ENCODE data around the gene HECW1. TPM values are rescaled to one million over a fixed set of nuclear protein-coding genes. Genes with fewer than 3 reads are reported as not detected.

The HECW1 gene
- total and polyA plus RNA-seq, 11 donors = 0.23 TPM; not detected in 10

DNA sequence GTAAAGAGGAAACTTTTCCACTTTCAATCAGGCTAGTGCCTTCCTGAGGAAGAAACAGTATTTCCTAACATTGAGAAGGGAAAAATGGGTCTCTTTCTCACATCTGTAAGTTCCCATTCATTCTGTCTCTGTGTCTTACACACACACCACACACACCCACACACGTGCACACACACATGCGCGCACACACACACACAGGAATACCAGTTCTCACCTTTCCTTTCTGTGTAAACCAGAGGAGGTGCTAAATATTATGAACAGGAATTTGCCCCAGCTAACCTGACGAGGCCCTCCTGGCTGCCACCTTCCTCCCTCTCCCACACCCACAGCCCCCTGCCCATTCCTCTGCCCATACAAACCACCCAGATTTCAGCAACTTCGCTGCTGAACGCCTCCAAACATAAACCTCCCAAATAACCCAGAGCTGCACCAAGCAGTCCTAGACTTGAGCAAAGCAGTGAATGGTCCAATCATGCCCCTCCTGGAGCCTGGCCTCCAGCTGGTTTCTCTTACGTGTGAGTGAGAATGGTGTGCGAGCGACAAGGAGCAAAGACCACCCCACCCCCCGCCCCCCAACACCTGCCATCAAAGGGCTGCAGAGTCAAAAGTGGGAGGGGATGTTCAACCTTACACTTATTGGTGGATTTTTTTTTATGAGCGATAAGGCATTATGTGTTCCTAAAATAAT, 190.5 kb downstream of the HECW1 start:
- TF ChIP-seq, protein P1, sequence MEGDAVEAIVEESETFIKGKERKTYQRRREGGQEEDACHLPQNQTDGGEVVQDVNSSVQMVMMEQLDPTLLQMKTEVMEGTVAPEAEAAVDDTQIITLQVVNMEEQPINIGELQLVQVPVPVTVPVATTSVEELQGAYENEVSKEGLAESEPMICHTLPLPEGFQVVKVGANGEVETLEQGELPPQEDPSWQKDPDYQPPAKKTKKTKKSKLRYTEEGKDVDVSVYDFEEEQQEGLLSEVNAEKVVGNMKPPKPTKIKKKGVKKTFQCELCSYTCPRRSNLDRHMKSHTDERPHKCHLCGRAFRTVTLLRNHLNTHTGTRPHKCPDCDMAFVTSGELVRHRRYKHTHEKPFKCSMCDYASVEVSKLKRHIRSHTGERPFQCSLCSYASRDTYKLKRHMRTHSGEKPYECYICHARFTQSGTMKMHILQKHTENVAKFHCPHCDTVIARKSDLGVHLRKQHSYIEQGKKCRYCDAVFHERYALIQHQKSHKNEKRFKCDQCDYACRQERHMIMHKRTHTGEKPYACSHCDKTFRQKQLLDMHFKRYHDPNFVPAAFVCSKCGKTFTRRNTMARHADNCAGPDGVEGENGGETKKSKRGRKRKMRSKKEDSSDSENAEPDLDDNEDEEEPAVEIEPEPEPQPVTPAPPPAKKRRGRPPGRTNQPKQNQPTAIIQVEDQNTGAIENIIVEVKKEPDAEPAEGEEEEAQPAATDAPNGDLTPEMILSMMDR (IDR thresholded peaks at IDR 0.05) = no peak
- TF ChIP-seq POLR2A (IDR thresholded peaks at IDR 0.05) = no peak
- ATAC-seq (no peak), DNase-seq (no peak)
- intact Hi-C loops (cut with DNase I) = no loop called here
- peaks cover 0 to 21% (median 0%) of the 10 kb centered on the region in 9 donors for H3K27me3 ChIP-seq
- H3K4me3 ChIP-seq = no peak overlapping the region
- H3K36me3 ChIP-seq = no peaks in the 10 kb centered on the region
- no peaks in the 10 kb centered on the region for H3K4me1 ChIP-seq
- no peak overlapping the region for H3K27ac ChIP-seq
- WGBS, 4 donors = 61 to 67% (median 65%) methylated on average over 11 of the region's 11 CpGs
- H3K9me3 ChIP-seq = no peaks in the 10 kb centered on the region

DNA sequence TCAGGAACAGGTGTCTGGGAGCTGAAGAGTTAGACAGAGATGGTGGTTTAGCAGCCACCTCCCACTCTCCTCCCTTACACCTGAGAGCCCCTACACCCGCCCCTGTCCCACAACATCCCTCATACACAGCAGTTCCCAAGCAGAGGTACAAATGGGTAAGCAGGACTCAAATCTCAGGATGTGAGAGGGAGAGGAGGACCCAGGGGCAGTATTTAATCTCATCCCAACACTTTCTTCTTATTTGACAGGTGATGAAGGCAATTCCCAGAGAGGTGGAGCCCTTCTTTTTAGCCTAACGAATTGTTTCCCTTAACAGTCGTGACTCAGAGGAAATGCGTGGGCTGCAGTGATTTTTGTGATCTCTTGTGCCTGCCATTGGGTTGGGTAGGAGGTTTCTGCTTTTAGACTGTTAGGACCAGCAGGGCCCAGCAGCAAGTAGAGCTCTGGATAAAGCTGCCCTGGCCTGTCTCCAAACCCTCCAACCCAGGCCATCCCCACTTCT, 191.3 kb downstream of the HECW1 start:
- 33 to 57% (median 39%) methylated on average over 4 of the region's 4 CpGs for WGBS, 4 donors
- ATAC-seq (no peak), DNase-seq (no peak)
- Histone ChIP-seq H3K4me1 (no peaks in the 10 kb centered on the region), H3K27me3 (peaks cover 0 to 21% (median 0%) of the 10 kb centered on the region in 9 donors), H3K9me3 (no peaks in the 10 kb centered on the region), H3K27ac (no peak overlapping the region), H3K36me3 (no peaks in the 10 kb centered on the region), H3K4me3 (no peak overlapping the region)
- intact Hi-C loops (cut with DNase I) = no loop called here
- TF ChIP-seq, protein P1 (IDR thresholded peaks at IDR 0.05) = no peak
- TF ChIP-seq POLR2A (IDR thresholded peaks at IDR 0.05) = no peak

DNA sequence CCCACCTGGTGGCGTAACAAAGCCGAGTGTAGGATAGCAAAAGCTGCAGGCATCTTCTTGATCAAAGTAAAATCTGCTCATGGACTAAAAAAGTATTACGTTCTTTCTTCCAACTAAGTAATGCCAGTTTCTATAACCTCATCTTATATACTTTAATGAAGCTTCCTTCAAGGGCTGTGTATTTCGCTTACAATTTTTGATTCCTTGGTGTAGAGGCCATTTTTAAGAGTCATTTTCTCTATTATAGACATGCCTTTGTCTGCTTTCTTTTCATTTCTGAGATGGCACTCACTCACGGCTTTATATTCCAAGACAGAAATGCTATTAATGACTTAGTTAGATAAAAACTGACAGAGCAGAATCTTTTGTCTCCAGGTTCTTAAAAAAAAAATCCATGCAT, 194.0 kb downstream of the HECW1 start:
- Histone ChIP-seq H3K4me3 (no peak overlapping the region), H3K27ac (no peak overlapping the region), H3K4me1 (no peaks in the 10 kb centered on the region), H3K27me3 (peaks cover 0 to 21% (median 0%) of the 10 kb centered on the region in 9 donors), H3K9me3 (no peaks in the 10 kb centered on the region), H3K36me3 (no peaks in the 10 kb centered on the region)
- TF ChIP-seq, protein P1 (IDR thresholded peaks at IDR 0.05) = no peak
- no peak for TF ChIP-seq POLR2A (IDR thresholded peaks at IDR 0.05)
- ATAC-seq (no peak), DNase-seq (no peak)
- intact Hi-C loops (cut with DNase I) = no loop called here
- WGBS, 4 donors = 79 to 89% (median 83%) methylated on average over 5 of the region's 5 CpGs

DNA sequence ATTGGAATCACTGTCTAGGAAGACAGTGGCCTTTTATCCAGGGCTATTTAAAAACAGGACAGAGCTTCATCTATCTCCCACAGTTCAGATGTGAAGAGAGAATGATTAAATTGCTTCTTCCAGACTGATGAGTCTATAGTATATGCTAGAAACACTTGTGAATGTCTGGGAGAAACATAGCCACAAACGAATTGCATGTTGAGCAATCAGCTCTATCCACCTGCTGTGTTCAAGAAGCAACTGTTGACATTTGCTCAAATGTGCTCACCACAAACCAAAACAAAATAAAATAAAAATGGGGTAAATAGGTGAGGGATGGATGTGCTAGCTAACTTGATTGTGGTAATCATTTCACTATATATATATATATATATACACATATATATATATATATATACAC, 195.1 kb downstream of the HECW1 start:
- no peak overlapping the region for H3K27ac ChIP-seq
- DNase-seq (no peak), ATAC-seq (no peak)
- no peak for TF ChIP-seq POLR2A (IDR thresholded peaks at IDR 0.05)
- TF ChIP-seq, protein P1 (IDR thresholded peaks at IDR 0.05) = no peak
- no peak overlapping the region for H3K4me3 ChIP-seq
- intact Hi-C loops (cut with DNase I) = no loop called here
- no peaks in the 10 kb centered on the region for H3K9me3 ChIP-seq
- 80 to 91% (median 83%) methylated on average over 1 of the region's 1 CpG for WGBS, 4 donors
- no peaks in the 10 kb centered on the region for H3K36me3 ChIP-seq
- H3K4me1 ChIP-seq = no peaks in the 10 kb centered on the region
- H3K27me3 ChIP-seq = peaks cover 0 to 14% (median 0%) of the 10 kb centered on the region in 9 donors

Measured in heart left ventricle (tissue), 16 donors.